ENCODE data around the gene PDE5A. TPM values are rescaled to one million over a fixed set of nuclear protein-coding genes. Genes with fewer than 3 reads are reported as not detected.
"Not testable (repeated sequence)": the region's sequence is repeated elsewhere in the genome, so short reads cannot be mapped to it uniquely, and the experiment has no call there.

PDE5A gene
- polyA plus RNA-seq (ENCODE audit: insufficient read length): 14.6 TPM

GRCh38 chr4:119628281-119629141, at the start of gene PDE5A:
PDE5A (minus strand) TSS chr4:119628804; CDS start chr4:119628671, 133 bp downstream.
- peak; percentile 81 for DNase-seq

GRCh38 chr4:119676101-119676500, 47.5 kb upstream of the PDE5A start:
- no peak for DNase-seq

DNA sequence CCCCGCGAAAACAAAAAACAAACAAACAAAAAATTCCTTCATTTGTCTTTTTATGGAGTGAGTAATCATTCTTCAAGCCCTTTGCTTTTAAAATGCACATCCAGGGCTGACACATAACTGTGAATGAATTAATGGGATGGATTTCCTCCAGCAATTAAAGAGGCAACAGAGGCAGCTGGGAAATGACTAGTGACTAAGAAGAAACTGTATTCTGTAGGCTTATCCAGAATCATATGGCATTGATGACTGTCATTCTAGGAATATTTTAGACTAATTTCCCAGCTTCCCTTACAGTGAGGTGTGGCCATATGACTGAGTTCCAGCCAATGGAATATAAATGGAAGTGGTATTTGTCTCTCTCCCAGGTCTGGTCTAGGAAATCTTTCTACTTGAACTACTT, 46.8 kb upstream of the PDE5A start:
- no peak for DNase-seq

DNA sequence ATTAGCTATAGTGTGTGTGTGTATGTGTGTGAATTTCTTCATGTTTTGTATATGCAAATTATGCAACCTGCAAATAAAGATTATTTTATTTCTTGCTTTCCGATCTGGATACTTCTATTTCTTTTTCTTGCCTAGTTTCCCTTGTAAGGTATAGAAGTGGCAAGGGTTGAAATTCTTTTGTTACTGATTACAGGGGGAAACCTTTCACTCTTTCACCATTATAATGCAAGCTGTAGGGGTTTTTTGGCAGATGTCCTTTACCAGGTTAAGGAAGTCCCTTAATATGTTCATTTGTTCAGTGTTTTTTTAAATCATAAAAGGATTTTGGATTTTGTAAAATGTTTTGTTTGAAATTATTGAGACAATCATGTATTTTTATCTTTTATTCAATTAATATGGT, 44.3 kb upstream of the PDE5A start:
- DNase-seq: no peak

GRCh38 chr4:119672086-119672485, 43.5 kb upstream of the PDE5A start:
- no peak for DNase-seq

DNA sequence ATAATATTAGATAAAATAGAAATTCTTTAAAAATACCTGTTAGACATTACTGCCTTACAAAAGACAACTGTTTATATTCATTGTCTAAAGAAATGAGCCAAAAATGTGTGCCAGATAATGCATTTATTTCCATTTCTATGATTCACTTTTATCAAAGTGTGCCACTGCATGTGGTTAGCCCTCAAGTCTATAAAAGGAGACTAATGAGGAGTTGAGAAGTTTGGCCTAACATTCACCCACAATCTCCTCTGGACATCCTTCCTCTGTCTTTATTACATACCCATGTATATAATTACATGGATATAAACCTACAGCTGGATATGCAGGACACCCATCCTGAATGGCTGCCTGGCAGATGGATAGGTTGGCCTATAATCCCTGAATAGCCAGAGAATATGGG, 42.6 kb upstream of the PDE5A start:
- no peak for DNase-seq

DNA sequence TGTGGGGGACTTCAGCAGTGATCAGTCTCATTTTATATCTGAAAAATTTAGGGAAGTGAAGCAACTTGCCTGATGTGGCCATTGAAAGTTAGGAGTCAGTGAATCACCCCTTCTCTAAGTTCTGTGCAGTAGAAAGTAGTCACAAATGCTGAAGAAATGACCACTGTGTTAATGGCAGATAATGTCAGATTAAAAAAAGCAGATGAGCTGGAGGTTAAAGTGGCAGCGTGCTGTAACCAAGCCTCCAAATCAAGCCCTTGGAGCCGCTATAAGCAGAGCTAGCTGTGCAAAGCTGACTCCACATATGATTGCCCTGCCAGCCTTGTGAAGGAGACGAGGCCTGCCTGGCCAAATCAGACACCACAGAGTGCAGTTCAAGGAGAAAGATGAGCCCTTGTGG, 39.2 kb upstream of the PDE5A start:
- DNase-seq: no peak

DNA sequence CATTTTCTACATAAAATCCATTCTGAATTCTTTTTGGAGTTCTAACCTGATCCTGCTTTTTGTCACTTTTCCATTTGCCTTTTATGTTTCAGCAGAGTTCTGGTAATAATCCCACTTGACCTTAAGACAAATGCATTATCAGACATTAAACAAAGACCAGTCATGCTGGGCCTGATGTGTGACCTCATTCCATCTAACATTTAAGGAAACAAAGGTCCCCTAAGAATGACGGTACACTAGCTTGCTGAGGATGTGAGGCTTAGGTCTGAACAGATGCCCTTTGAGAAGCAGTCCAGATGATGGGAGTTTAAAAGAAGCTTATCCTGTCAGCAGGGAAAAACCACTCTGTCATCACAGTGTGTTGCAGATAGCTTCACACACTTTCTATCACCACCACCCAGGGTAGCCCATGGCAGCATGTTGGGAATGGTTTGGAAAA, 38.1 kb upstream of the PDE5A start:
- DNase-seq: no peak

DNA sequence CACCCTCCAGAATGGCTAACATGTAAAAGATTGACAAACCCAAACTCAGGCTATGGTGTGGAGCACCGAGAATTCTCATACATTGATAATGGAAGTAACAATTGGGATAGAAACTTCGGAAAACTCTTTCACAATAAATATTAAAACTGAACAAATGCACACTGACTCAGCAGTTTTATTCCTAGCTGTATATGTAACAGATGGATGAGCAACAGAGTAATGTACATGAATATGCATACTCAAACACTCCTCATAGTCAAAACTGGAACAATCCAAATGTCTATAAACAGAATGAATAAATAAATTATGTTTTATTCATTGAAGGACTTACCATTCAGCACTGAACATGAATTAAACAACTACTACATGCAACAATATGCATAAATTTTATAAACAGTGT, 37.1 kb upstream of the PDE5A start:
- DNase-seq: no peak

DNA sequence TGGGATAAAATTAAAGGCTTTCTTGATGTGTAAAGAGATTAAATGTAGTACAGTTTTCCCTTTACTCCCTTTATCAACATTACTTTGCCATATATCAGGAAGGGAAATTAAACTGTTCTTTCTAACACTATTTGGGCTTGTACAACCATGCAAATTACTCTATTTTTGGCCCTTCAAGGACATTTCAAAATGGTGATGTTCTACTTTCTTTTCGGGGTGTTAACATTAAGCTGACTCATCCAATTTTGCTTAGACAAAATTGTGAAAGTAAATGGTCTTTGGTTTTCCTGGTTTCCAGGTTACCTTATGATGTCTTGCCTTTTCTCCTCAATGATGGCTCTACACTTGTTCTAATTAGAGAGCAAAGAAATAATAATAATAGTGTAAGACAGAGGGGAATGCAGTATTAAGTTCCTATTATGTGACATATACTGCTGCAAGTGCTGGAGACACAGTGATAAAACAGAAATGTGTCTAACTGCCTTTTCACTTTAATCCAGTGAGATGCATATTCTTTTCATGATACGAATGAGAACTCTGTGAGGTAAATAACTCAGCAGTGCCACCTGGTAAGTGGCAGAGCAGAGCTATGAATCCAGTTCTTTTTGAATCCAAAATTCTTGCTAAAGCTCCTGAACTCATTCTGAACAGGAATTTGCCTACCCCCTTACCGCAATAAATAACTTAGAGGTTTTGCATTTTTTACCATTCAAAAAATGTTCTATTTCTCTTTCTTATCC, 35.7 kb upstream of the PDE5A start:
- no peak for DNase-seq

DNA sequence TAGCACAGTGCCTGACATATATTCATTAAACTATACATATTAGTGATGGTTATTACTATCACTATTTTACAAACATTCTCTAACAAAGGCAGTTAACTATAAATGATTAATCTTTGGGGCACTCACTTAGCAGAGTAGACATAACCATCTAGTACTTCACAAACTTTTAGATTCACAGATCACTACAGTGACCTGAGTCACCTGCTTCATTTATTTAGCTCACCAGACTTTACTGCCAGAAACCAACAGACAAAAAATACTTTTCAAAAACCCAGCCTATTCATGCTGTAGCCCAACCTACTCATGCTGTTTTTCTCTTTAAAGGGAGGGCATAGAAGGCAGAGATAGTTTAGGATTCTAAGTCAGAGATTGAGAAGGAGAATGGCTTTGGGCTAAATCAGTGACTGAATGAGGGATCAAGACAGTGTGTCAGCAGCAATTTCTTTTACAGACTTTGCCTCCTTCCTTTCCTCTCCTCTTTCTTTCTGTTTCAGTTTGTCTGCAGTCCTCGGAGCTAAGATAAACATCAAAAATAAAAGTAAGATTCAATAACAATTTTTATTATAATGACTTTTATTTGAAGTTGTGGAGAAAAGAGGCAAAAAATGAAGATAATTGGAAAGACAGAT, 34.7 kb upstream of the PDE5A start:
- DNase-seq: no peak

GRCh38 chr4:119662612-119663011, 34.0 kb upstream of the PDE5A start:
- DNase-seq: not testable (repeated sequence)

DNA sequence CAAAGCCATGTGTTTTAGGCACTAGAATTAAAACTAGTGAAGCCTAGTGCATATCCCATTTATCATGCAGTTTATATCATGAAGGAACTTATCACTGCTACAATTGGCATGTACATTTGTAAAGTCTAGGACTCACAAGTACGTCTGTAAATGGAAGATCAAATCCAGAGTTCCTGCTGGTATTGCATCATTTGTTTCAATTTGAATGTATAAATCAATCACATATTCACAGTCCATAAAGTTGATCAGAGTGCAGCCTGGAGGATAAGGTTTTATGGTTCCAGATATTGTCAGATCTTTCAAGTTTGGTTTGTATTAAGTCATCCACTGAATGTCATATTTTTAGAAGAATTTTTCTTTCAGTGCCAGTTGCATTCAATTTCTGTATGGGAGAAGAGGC, 32.6 kb upstream of the PDE5A start:
- DNase-seq: no peak

DNA sequence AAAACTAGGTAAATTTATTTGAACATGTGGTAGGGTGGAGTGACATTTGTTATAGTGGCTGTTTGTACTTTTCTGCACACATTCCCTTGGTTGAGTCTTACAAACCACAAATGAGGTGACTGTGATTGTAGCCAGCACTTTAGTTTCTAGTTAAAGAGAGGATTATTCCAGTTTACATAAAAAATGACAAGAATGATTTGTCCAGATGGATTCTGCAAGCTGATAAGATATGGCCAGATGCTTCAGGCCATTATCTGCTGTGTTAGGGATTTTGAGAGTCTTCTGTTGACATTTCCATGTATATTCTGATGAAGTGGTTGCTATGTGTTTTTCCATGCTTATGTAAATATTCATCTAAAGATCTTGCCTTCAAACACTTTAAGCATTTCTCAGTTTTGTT, 31.0 kb upstream of the PDE5A start:
- no peak for DNase-seq

DNA sequence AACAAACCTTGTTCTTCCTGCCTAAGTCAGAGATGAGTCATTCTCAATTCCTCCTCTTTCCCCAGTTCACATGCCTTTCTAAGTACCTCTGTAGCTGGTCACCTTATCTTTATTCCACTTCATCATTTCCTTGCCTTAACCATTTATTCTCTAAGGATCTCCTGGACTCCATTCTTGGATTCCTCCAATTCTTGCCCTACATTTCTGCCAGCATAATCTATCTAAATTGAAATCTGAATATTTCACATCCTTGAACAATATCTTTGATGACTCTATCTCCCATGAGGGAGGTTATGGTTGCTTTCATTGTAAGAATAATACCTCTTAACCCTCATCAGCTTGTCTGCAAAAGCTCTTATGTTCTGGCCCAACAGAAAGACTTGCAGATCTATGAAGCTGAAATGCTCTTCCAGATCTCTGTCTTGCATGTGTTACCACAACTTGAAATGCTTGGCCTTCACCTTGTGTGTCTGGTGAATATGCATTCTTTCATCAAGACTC, 28.6 kb upstream of the PDE5A start:
- DNase-seq: no peak

- no peak for DNase-seq
These were observed 27.7 kb upstream of the PDE5A start for GRCh38 chr4:119656342-119656741.

DNA sequence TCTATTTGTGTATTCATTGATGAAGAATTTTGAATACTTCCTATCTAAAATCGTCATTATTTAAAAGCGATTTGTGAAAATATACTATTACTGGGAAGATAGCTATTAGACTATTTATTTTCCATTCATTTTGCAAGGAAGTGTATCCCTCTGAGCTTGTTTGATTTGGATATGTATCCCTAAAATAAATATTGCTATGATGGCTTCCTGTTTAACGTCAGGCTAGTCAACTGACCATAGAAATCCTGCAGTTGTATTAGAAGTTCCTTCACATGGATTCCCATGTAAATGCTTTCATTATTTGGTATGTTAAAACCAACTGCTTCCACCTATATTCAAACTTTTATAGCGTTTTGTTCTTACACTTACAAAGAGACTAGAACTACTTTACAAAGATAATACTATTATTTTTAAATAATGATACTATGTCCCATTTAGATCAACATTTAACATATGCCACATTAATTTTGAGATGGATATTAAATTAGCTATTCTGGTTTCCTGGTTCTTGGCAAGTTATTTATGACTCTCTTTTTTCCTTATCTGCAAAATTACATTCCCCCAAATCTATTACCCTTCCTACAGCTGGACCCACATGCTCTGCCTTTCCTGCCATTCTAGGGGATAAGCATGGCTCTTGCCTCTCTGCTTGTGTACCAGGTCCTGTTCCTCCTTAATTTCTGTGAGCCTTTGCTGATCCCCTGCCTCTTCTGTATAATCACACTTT, 26.7 kb upstream of the PDE5A start:
- no peak for DNase-seq

GRCh38 chr4:119653990-119654389, 25.4 kb upstream of the PDE5A start:
- DNase-seq: no peak

GRCh38 chr4:119652998-119653397, 24.4 kb upstream of the PDE5A start:
- no peak for DNase-seq

DNA sequence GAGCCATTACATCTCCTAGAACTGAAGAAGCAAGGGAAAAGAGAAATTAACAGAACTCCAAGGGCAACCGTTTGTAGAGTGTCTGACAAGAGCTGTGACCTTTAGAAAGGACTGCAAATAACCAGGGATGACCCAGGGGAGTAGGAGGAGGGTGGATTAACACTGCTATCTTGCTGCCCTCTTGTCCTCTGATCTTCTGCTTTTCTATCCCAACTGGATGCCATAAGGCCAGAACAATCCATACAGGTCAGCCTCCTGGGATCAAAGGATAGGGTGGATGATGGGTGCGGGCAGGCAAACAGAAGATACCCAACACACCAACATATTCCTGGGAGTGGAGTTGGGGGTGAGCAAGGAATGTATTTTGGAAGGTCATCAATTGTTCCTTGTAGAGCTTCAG, 19.8 kb upstream of the PDE5A start:
- no peak for DNase-seq

- no peak for DNase-seq
These were observed 19.0 kb upstream of the PDE5A start for GRCh38 chr4:119647558-119647957.

- peak; percentile 85 for DNase-seq
These were observed 17.9 kb upstream of the PDE5A start for GRCh38 chr4:119646347-119647071.

Data from hindlimb muscle (tissue), 1 donor.